Keratinocyte (primary cell): ENCODE results near the gene SERTAD2. TPM values are rescaled to one million over a fixed set of nuclear protein-coding genes. Genes with fewer than 3 reads are reported as not detected.

Experiments used
- DNase-seq: peaks from one replicate; pipeline ENCODE4 v3.0.0-alpha.2; 2011; ENCODE audit warnings: low read depth, missing footprints, low spot score
- FAIRE-seq: peaks from 2 replicates; lab custom pipeline; 2011; peaks lifted over from hg19 to GRCh38; lab: Jason Lieb, UNC
- H2AFZ ChIP-seq: 2 replicates; pipeline ENCODE4 v1.6.0; 2012; ENCODE audit warnings: low read length, control low read depth, inconsistent platforms; ENCODE audit not compliant: control insufficient read depth
- H3K27ac ChIP-seq: 2 replicates; pipeline ENCODE4 v1.5.1; 2011; ENCODE audit warnings: low read length; ENCODE audit not compliant: control insufficient read depth, insufficient read depth
- H3K27me3 ChIP-seq: 3 replicates; pipeline ENCODE4 v1.6.0; 2011; ENCODE audit warnings: low read length; ENCODE audit not compliant: control insufficient read depth, insufficient read depth; ENCODE audit errors: extremely low read depth
- H3K36me3 ChIP-seq, 2 experiments: 2 replicates in 1 of 2; 3 replicates in 1 of 2; pipeline ENCODE4 v1.5.1; 2011; ENCODE audit warnings: low read length in 2 of 2, mild to moderate bottlenecking in 1 of 2; ENCODE audit not compliant: control insufficient read depth in 2 of 2, insufficient read depth in 2 of 2; ENCODE audit errors: extremely low read depth in 1 of 2
- H3K4me1 ChIP-seq: 3 replicates; pipeline ENCODE4 v1.5.1; 2011; ENCODE audit warnings: low read length; ENCODE audit not compliant: control insufficient read depth, insufficient read depth; ENCODE audit errors: extremely low read depth
- H3K4me2 ChIP-seq: 3 replicates; pipeline ENCODE4 v1.6.0; 2011; ENCODE audit warnings: low read depth, low read length; ENCODE audit not compliant: control insufficient read depth, insufficient read depth; ENCODE audit errors: extremely low read depth
- H3K4me3 ChIP-seq, 3 experiments: fragments of 200-600 bp in 1 of 3; sonication (generic) in 1 of 3; 2 replicates in 2 of 3; 3 replicates in 1 of 3; pipeline ENCODE4 v1.5.1; 2011 to 2016; ENCODE audit warnings: low read length in 3 of 3, mild to moderate bottlenecking in 3 of 3, control low read depth in 2 of 3, inconsistent platforms in 1 of 3, low read depth in 1 of 3, mixed read lengths in 1 of 3, mixed run types in 1 of 3, moderate library complexity in 1 of 3; ENCODE audit not compliant: control insufficient read depth in 2 of 3, insufficient read depth in 2 of 3; ENCODE audit errors: extremely low read depth in 1 of 3
- H3K79me2 ChIP-seq: 2 replicates; pipeline ENCODE4 v1.6.0; 2012; ENCODE audit warnings: low read length; ENCODE audit not compliant: control insufficient read depth, insufficient read depth
- H3K9ac ChIP-seq: 3 replicates; pipeline ENCODE4 v1.6.0; 2011; ENCODE audit warnings: low read length; ENCODE audit not compliant: control insufficient read depth, insufficient read depth; ENCODE audit errors: extremely low read depth
- H3K9me1 ChIP-seq: 3 replicates; pipeline ENCODE4 v1.6.0; 2011; ENCODE audit warnings: low read length; ENCODE audit not compliant: control insufficient read depth, insufficient read depth; ENCODE audit errors: extremely low read depth
- H3K9me3 ChIP-seq: 2 replicates; pipeline ENCODE4 v1.5.1; 2012; ENCODE audit warnings: low read depth, low read length; ENCODE audit not compliant: control insufficient read depth
- H4K20me1 ChIP-seq: 3 replicates; pipeline ENCODE4 v1.6.0; 2011; ENCODE audit warnings: low read length; ENCODE audit not compliant: control insufficient read depth, insufficient read depth; ENCODE audit errors: extremely low read depth
- EZH2 ChIP-seq: IDR thresholded peaks from one replicate; pipeline ENCODE4 v1.6.1; 2012; ENCODE audit warnings: inconsistent platforms, mild to moderate bottlenecking, low read length, moderate library complexity
- dilution Hi-C: fragments of 300-500 bp; cut with MboI; formaldehyde crosslinking; loops from one replicate; pipeline ENCODE4 v1.7.0; 2020; ENCODE audit warnings: low sequenced_read_pairs; ENCODE audit not compliant: extremely low pct_ligation_motif_present
- polyA plus RNA-seq, 5 experiments: library from polyadenylated mRNA; depleted of rRNA in 3 of 5; stranded (reverse) in 3 of 5; stranded (forward) in 1 of 5; unstranded in 1 of 5; fragments of >200 nt; gene quantifications; 1 replicate in 1 of 5; 2 replicates in 3 of 5; 3 replicates in 1 of 5; pipeline versions ENCODE4 v1.2.1 to v1.2.3, GENCODE V29; 2011 to 2012; ENCODE audit warnings: missing spikeins in 2 of 5, low read depth in 1 of 5, low replicate concordance in 1 of 5
- TF ChIP-seq, protein P1 (sequence below), 3 experiments: IDR thresholded peaks in 1 of 3; conservative IDR thresholded peaks in 1 of 3; optimal IDR thresholded peaks in 1 of 3; 2 replicates in 2 of 3; 3 replicates in 1 of 3; pipeline versions ENCODE3 to v1.5.1; 2011; ENCODE audit warnings: low read length in 3 of 3, mild to moderate bottlenecking in 3 of 3, moderate library complexity in 2 of 3, control low read depth in 1 of 3, inconsistent platforms in 1 of 3; ENCODE audit not compliant: insufficient read depth in 2 of 3; ENCODE audit errors: extremely low read depth in 1 of 3

The SERTAD2 gene
- polyA plus RNA-seq, 1 donor (not counting 4 experiments of a cell fraction or from before 2014, with no cell fraction given): 13.1 TPM

DNA sequence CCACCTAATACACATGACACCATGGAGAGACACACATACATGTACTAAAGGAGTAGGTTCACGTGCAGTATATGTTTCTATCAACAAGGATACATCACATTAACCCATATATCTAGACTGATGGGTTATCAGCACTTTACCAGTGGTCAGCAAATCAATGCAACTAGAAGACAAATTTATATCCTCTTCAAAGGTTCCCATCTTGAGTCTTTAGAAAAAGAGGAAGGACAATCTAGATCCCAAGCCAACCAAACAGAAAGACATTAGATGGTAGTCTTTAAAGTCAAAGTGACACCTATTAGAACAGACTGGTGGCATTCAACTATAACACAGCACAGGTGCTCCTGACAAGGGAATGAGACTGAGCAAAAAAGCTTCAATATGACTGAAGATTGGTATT, 13.8 kb upstream of the SERTAD2 start:
- Histone ChIP-seq H2AFZ (no peak overlapping the region), H3K9me1 (no peaks in the 10 kb centered on the region), H3K4me2 (no peak overlapping the region), H3K4me1 (peaks cover 2% of the 10 kb centered on the region), H4K20me1 (no peaks in the 10 kb centered on the region), H3K9ac (no peak overlapping the region), H3K27ac (no peak overlapping the region), H3K36me3 (peaks cover 0 to 1% of the 10 kb centered on the region in 2 experiments), H3K27me3 (no peaks in the 10 kb centered on the region), H3K9me3 (no peaks in the 10 kb centered on the region), H3K79me2 (no peaks in the 10 kb centered on the region), H3K4me3 (no peak overlapping the region)
- dilution Hi-C loops: no loop called here
- DNase-seq (no peak), FAIRE-seq (no peak)
- TF ChIP-seq, protein P1, sequence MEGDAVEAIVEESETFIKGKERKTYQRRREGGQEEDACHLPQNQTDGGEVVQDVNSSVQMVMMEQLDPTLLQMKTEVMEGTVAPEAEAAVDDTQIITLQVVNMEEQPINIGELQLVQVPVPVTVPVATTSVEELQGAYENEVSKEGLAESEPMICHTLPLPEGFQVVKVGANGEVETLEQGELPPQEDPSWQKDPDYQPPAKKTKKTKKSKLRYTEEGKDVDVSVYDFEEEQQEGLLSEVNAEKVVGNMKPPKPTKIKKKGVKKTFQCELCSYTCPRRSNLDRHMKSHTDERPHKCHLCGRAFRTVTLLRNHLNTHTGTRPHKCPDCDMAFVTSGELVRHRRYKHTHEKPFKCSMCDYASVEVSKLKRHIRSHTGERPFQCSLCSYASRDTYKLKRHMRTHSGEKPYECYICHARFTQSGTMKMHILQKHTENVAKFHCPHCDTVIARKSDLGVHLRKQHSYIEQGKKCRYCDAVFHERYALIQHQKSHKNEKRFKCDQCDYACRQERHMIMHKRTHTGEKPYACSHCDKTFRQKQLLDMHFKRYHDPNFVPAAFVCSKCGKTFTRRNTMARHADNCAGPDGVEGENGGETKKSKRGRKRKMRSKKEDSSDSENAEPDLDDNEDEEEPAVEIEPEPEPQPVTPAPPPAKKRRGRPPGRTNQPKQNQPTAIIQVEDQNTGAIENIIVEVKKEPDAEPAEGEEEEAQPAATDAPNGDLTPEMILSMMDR (optimal IDR thresholded peaks at IDR 0.05 in 1 of 3, IDR thresholded peaks at IDR 0.05 in 1 of 3, conservative IDR thresholded peaks at IDR 0.05 in 1 of 3; ENCODE audit: extremely low read depth in 1 of 3, insufficient read depth in 2 of 3, low read length in 3 of 3): no peak
- no peak for TF ChIP-seq EZH2

DNA sequence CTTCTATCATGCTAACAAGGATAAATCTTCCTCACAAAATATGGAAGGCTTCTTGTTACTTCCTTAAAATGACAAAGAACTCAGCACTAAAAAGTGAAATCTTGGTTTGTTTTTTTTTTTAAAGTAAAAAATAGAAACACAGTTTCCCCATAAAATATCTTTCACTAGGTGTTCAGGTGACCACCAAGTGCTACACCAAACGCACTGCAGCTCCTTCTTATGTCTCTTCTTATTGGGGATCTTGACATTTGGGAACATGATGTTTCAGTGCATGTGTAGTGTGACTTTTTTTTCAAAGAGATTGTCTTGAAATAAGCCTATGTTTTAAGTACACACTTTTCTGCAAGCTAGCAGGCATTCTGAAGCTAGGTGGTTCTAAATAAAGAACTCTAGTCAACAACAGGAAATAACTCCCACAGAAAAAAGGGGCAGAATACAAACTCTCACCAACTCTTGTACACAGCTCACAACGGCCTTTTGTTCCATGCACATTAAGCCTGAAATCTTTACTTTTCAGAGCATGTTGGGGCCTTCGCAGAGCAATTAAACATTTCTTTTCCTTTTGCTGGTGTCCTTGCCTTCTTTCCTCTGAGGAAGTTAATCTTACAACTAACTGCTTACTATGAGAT, 13.2 kb upstream of the SERTAD2 start:
- Histone ChIP-seq H2AFZ (no peak overlapping the region), H3K9me1 (no peaks in the 10 kb centered on the region), H3K27me3 (no peaks in the 10 kb centered on the region), H3K27ac (no peak overlapping the region), H3K79me2 (no peaks in the 10 kb centered on the region), H3K9ac (no peak overlapping the region), H3K4me1 (peaks cover 2% of the 10 kb centered on the region), H3K36me3 (peaks cover 0 to 1% of the 10 kb centered on the region in 2 experiments), H3K9me3 (no peaks in the 10 kb centered on the region), H4K20me1 (no peaks in the 10 kb centered on the region), H3K4me2 (no peak overlapping the region), H3K4me3 (no peak overlapping the region)
- FAIRE-seq (no peak), DNase-seq (no peak)
- dilution Hi-C loops: no loop called here
- no peak for TF ChIP-seq EZH2
- TF ChIP-seq, protein P1 (optimal IDR thresholded peaks at IDR 0.05 in 1 of 3, IDR thresholded peaks at IDR 0.05 in 1 of 3, conservative IDR thresholded peaks at IDR 0.05 in 1 of 3; ENCODE audit: extremely low read depth in 1 of 3, insufficient read depth in 2 of 3, low read length in 3 of 3): no peak
